Memory B cell (primary cell): ENCODE results near the gene PHLDA2.

Source experiments
- ATAC-seq: fragments of 150-1000 bp; cut with Tn5 transposase; 2 replicates; pipeline ENCODE4 v1.10.0; 2021; ENCODE audit warnings: low read depth, mild to moderate bottlenecking, moderate library complexity
- DNase-seq, 2 donors: peaks; one replicate each; pipeline ENCODE4 v3.0.0; 2022; ENCODE audit warnings: low spot score in 2 of 2
- H3K27ac Mint-ChIP-seq: one replicate; pipeline ENCODE4 v1.8.0; 2022; ENCODE audit warnings: mild to moderate bottlenecking, moderate library complexity, mixed read lengths
- H3K27me3 Mint-ChIP-seq: one replicate; pipeline ENCODE4 v1.8.0; 2022; ENCODE audit warnings: mixed read lengths
- H3K36me3 Mint-ChIP-seq: one replicate; pipeline ENCODE4 v1.8.0; 2022; ENCODE audit warnings: mild to moderate bottlenecking, mixed read lengths
- H3K4me1 Mint-ChIP-seq: one replicate; pipeline ENCODE4 v1.8.0; 2022; ENCODE audit warnings: mixed read lengths
- H3K4me3 Mint-ChIP-seq: one replicate; pipeline ENCODE4 v1.8.0; 2022; ENCODE audit warnings: mild to moderate bottlenecking, moderate library complexity, mixed read lengths
- H3K9me3 Mint-ChIP-seq: one replicate; pipeline ENCODE4 v1.8.0; 2022; ENCODE audit warnings: mixed read lengths

Gene PHLDA2

GRCh38 chr11:2883979-2884815, 45.0 kb downstream of the PHLDA2 start:
- ATAC-seq (no peak), DNase-seq (no peak)
- Mint-ChIP-seq H3K4me1 (peaks cover 8% of the 10 kb centered on the region), H3K27ac (no peak overlapping the region), H3K36me3 (no peaks in the 10 kb centered on the region), H3K9me3 (no peaks in the 10 kb centered on the region), H3K27me3 (peaks cover 6% of the 10 kb centered on the region), H3K4me3 (peak overlapping the region; percentile 55)

GRCh38 chr11:2883640-2883978, 45.6 kb downstream of the PHLDA2 start:
- Mint-ChIP-seq H3K27ac (no peak overlapping the region), H3K36me3 (no peaks in the 10 kb centered on the region), H3K27me3 (peaks cover 6% of the 10 kb centered on the region), H3K4me3 (peak overlapping the region; percentile 55), H3K4me1 (peaks cover 8% of the 10 kb centered on the region), H3K9me3 (no peaks in the 10 kb centered on the region)
- no peak for ATAC-seq
- no peak for DNase-seq

- DNase-seq (no peak), ATAC-seq (no peak)
- Mint-ChIP-seq H3K4me3 (peak overlapping the region; percentile 67), H3K27me3 (peaks cover 6% of the 10 kb centered on the region), H3K36me3 (no peaks in the 10 kb centered on the region), H3K4me1 (peaks cover 8% of the 10 kb centered on the region), H3K27ac (no peak overlapping the region), H3K9me3 (no peaks in the 10 kb centered on the region)
Observed at GRCh38 chr11:2882396-2883110, 46.7 kb downstream of the PHLDA2 start.

DNA sequence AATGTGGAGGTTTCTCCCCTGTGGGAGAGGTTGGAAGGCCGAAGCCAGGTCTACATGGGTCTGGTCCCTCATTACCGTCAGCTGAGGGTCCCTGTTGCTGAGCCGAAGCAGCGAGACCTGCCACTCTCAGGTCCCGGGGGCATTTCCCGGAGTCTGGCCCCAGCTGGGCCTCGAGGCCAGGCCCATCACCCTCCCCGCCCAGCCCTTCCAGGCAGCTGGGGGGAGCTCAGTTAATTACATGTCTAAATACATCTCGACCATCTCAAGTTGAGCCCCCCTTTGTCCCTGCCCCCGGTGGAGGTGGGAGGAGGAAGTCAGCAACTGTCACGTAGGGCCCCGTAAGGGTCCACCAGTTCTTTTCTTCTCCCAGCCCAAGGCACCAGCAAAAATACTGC, 47.2 kb downstream of the PHLDA2 start:
- H3K27ac Mint-ChIP-seq, result no peak overlapping the region
- peaks cover 8% of the 10 kb centered on the region for H3K4me1 Mint-ChIP-seq
- DNase-seq, result no peak
- no peak overlapping the region for H3K4me3 Mint-ChIP-seq
- peaks cover 1% of the 10 kb centered on the region for H3K9me3 Mint-ChIP-seq
- peaks cover 6% of the 10 kb centered on the region for H3K27me3 Mint-ChIP-seq
- no peaks in the 10 kb centered on the region for H3K36me3 Mint-ChIP-seq
- ATAC-seq, result no peak

DNA sequence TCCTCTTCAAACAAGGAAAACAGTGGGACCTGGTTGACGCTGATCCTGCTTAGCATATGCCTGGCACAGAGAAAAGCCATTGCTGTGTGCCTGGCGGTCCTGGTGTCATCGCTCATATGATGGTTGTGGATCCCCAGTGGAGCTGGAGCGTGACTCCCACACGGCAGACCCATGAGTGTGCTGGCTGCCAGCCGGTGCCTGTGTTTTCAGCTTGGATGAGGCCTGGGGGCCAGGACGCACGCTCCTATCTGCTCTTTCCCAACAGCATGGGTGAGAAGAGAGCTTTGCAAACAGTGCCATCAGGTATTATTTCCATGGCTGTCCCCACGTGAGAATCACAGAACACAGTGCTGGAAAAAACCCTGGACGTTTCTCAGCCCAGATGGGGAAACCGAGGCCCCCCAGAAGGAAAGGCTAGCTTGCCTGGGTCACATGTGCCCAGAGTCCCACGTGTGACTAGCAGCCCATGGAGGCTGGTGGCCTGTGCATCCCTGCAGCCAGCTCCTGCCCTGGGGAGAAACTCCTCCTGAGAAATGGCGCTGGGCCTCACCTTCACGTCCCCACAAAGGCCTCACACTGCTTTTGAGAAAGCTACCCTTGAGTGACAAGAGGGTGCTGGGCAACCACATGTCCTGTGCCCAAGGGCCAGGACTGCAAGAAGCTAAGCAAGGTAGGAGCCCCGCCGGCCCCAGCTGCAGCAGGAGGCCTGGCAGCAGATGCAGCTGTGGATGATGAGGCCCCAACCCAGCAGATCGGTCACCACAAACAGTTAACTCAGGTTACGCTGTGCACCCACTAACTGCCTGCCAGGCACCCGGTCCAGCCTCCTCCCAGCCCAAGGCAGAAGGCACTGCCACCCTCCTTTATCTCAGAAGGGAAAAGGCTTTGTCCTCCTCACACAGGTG, 47.9 kb downstream of the PHLDA2 start:
- peaks cover 6% of the 10 kb centered on the region for H3K27me3 Mint-ChIP-seq
- no peaks in the 10 kb centered on the region for H3K36me3 Mint-ChIP-seq
- no peak overlapping the region for H3K27ac Mint-ChIP-seq
- H3K4me1 Mint-ChIP-seq, result peaks cover 5% of the 10 kb centered on the region
- DNase-seq (no peak), ATAC-seq (no peak)
- no peak overlapping the region for H3K4me3 Mint-ChIP-seq
- H3K9me3 Mint-ChIP-seq, result peaks cover 1% of the 10 kb centered on the region

GRCh38 chr11:2880646-2881045, 48.6 kb downstream of the PHLDA2 start:
- no peak overlapping the region for H3K27ac Mint-ChIP-seq
- peaks cover 1% of the 10 kb centered on the region for H3K9me3 Mint-ChIP-seq
- H3K27me3 Mint-ChIP-seq, result peaks cover 7% of the 10 kb centered on the region
- H3K4me1 Mint-ChIP-seq, result peaks cover 5% of the 10 kb centered on the region
- DNase-seq (no peak), ATAC-seq (no peak)
- no peak overlapping the region for H3K4me3 Mint-ChIP-seq
- no peaks in the 10 kb centered on the region for H3K36me3 Mint-ChIP-seq

- peaks cover 1% of the 10 kb centered on the region for H3K9me3 Mint-ChIP-seq
- no peak for ATAC-seq
- no peak overlapping the region for H3K4me3 Mint-ChIP-seq
- H3K36me3 Mint-ChIP-seq, result no peaks in the 10 kb centered on the region
- no peak overlapping the region for H3K27ac Mint-ChIP-seq
- peaks cover 3% of the 10 kb centered on the region for H3K4me1 Mint-ChIP-seq
- H3K27me3 Mint-ChIP-seq, result peaks cover 10% of the 10 kb centered on the region
- no peak for DNase-seq
Observed at GRCh38 chr11:2878782-2879181, 50.4 kb downstream of the PHLDA2 start.
